ENCODE measurements around the gene FAM83E.

The FAM83E gene

DNA sequence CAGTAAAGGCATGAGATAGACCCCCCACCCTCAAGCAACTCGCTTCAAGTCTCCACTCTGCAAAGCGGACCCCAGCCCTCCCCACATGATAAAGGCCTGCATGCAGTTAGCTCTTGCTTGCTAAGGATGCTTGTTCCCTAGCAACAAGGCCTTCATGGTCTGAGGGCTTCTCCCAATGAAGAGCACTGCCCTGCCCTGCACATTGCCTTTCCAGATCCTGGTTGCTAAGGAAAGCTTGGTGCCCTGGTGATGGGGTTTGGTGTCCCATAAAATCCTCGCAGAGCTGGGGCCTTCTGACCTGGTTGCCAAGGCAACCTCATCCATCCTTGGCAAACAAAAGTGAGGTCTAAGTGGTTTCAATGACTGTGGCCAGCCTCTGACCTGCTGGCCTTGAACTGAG, 16.3 kb upstream of the FAM83E start:
- H3K4me2 ChIP-seq (ENCODE audit: low read depth, low read length, poor library complexity, severe bottlenecking): no peak overlapping the region
- no peak overlapping the region for H3K4me3 ChIP-seq (ENCODE audit: insufficient read depth, low read length, poor library complexity, severe bottlenecking)
- no peak overlapping the region for H2AFZ ChIP-seq (ENCODE audit: low read depth, low read length, severe bottlenecking)
- no peaks in the 10 kb centered on the region for H4K20me1 ChIP-seq (ENCODE audit: low read depth, low read length)
- H3K9ac ChIP-seq (ENCODE audit: low read length): no peak overlapping the region
- H3K9me2 ChIP-seq (replicated peaks; ENCODE audit: insufficient read depth, low read length): no peaks in the 10 kb centered on the region
- H3K79me2 ChIP-seq (ENCODE audit: insufficient read depth, low read length): no peaks in the 10 kb centered on the region
- no peaks in the 10 kb centered on the region for H3K36me3 ChIP-seq (ENCODE audit: low read length)
- no peaks in the 10 kb centered on the region for H3K27me3 ChIP-seq (ENCODE audit: low read length)
- no peak overlapping the region for H3K27ac ChIP-seq (ENCODE audit: low read depth, low read length)
- H3K9me3 ChIP-seq (ENCODE audit: insufficient read depth, low read length): no peaks in the 10 kb centered on the region
- TF ChIP-seq, protein P1, sequence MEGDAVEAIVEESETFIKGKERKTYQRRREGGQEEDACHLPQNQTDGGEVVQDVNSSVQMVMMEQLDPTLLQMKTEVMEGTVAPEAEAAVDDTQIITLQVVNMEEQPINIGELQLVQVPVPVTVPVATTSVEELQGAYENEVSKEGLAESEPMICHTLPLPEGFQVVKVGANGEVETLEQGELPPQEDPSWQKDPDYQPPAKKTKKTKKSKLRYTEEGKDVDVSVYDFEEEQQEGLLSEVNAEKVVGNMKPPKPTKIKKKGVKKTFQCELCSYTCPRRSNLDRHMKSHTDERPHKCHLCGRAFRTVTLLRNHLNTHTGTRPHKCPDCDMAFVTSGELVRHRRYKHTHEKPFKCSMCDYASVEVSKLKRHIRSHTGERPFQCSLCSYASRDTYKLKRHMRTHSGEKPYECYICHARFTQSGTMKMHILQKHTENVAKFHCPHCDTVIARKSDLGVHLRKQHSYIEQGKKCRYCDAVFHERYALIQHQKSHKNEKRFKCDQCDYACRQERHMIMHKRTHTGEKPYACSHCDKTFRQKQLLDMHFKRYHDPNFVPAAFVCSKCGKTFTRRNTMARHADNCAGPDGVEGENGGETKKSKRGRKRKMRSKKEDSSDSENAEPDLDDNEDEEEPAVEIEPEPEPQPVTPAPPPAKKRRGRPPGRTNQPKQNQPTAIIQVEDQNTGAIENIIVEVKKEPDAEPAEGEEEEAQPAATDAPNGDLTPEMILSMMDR (IDR thresholded peaks at IDR 0.05; ENCODE audit: insufficient read depth, low read length, poor library complexity, severe bottlenecking): no peak
- no peak for TF ChIP-seq EZH2phosphoT487 (conservative IDR thresholded peaks at IDR 0.05; ENCODE audit: low read length)
- H3F3A ChIP-seq (ENCODE audit: insufficient read depth): peaks cover 14% of the 10 kb centered on the region

DNA sequence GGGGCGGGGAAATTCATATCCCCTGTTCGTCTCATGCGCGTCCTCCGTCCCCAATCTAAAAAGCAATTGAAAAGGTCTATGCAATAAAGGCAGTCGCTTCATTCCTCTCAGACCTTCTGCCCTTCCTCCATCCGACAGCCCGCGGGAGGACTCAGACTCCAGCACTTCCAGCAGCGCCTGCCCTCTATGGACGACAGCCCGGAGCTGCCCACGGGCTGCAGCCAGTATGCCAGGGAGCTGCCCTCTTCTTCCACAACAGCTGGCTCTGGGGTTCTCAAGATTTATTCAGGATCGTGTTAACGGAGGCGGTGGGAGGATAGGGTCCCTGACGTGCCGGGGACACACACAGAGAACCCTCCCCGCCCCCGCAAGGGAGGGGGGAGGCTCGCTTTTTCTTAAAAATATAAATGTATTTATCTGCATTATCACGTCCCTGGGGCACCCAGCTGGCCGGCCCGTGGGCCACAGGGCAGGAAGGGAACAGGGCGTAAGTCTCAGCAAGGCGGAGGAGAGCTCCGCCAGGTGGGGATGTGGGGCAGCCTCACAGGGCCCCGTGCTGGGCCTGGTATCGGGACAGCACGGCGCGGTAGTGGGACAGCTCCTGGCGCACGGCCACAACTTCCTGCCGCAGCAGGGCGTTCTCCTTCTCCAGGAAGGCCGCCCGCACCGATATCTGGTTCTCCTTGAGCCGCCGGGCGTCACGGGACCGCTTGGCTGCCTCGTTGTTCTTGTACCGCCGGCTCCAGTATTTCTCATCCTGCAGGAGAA, 15.6 kb upstream of the FAM83E start:
- Histone ChIP-seq H3K9me2 (replicated peaks; ENCODE audit: insufficient read depth, low read length) (no peaks in the 10 kb centered on the region), H3K27me3 (ENCODE audit: low read length) (no peaks in the 10 kb centered on the region), H3K9me3 (ENCODE audit: insufficient read depth, low read length) (no peaks in the 10 kb centered on the region), H4K20me1 (ENCODE audit: low read depth, low read length) (no peaks in the 10 kb centered on the region), H3K4me2 (ENCODE audit: low read depth, low read length, poor library complexity, severe bottlenecking) (no peak overlapping the region), H3F3A (ENCODE audit: insufficient read depth) (peaks cover 13% of the 10 kb centered on the region), H3K9ac (ENCODE audit: low read length) (no peak overlapping the region), H3K79me2 (ENCODE audit: insufficient read depth, low read length) (no peaks in the 10 kb centered on the region), H3K4me3 (ENCODE audit: insufficient read depth, low read length, poor library complexity, severe bottlenecking) (no peak overlapping the region), H2AFZ (ENCODE audit: low read depth, low read length, severe bottlenecking) (no peak overlapping the region), H3K36me3 (ENCODE audit: low read length) (no peaks in the 10 kb centered on the region), H3K27ac (ENCODE audit: low read depth, low read length) (no peak overlapping the region)
- TF ChIP-seq, protein P1 (IDR thresholded peaks at IDR 0.05; ENCODE audit: insufficient read depth, low read length, poor library complexity, severe bottlenecking): no peak
- TF ChIP-seq EZH2phosphoT487 (conservative IDR thresholded peaks at IDR 0.05; ENCODE audit: low read length): no peak

DNA sequence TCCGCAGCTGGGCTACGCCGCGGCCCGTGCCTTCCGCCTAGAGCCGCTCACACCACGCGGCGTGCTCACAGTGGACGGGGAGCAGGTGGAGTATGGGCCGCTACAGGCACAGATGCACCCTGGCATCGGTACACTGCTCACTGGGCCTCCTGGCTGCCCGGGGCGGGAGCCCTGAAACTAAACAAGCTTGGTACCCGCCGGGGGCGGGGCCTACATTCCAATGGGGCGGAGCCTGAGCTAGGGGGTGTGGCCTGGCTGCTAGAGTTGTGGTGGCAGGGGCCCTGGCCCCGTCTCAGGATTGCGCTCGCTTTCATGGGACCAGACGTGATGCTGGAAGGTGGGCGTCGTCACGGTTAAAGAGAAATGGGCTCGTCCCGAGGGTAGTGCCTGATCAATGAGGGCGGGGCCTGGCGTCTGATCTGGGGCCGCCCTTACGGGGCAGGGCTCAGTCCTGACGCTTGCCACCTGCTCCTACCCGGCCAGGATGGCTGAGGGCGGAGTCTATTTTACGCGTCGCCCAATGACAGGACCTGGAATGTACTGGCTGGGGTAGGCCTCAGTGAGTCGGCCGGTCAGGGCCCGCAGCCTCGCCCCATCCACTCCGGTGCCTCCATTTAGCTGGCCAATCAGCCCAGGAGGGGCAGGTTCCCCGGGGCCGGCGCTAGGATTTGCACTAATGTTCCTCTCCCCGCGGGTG, 14.9 kb upstream of the FAM83E start:
- Histone ChIP-seq H3K79me2 (ENCODE audit: insufficient read depth, low read length) (no peaks in the 10 kb centered on the region), H3K9me2 (replicated peaks; ENCODE audit: insufficient read depth, low read length) (no peaks in the 10 kb centered on the region), H3K27ac (ENCODE audit: low read depth, low read length) (no peak overlapping the region), H2AFZ (ENCODE audit: low read depth, low read length, severe bottlenecking) (no peak overlapping the region), H3K36me3 (ENCODE audit: low read length) (no peaks in the 10 kb centered on the region), H3K27me3 (ENCODE audit: low read length) (no peaks in the 10 kb centered on the region), H3K9me3 (ENCODE audit: insufficient read depth, low read length) (no peaks in the 10 kb centered on the region), H3K4me2 (ENCODE audit: low read depth, low read length, poor library complexity, severe bottlenecking) (no peak overlapping the region), H3K4me3 (ENCODE audit: insufficient read depth, low read length, poor library complexity, severe bottlenecking) (no peak overlapping the region), H4K20me1 (ENCODE audit: low read depth, low read length) (no peaks in the 10 kb centered on the region), H3K9ac (ENCODE audit: low read length) (no peak overlapping the region), H3F3A (ENCODE audit: insufficient read depth) (peaks cover 9% of the 10 kb centered on the region)
- TF ChIP-seq, protein P1 (IDR thresholded peaks at IDR 0.05; ENCODE audit: insufficient read depth, low read length, poor library complexity, severe bottlenecking): no peak
- TF ChIP-seq EZH2phosphoT487 (conservative IDR thresholded peaks at IDR 0.05; ENCODE audit: low read length): no peak
